ENCODE measurements around the gene ANO6.

The ANO6 gene

DNA sequence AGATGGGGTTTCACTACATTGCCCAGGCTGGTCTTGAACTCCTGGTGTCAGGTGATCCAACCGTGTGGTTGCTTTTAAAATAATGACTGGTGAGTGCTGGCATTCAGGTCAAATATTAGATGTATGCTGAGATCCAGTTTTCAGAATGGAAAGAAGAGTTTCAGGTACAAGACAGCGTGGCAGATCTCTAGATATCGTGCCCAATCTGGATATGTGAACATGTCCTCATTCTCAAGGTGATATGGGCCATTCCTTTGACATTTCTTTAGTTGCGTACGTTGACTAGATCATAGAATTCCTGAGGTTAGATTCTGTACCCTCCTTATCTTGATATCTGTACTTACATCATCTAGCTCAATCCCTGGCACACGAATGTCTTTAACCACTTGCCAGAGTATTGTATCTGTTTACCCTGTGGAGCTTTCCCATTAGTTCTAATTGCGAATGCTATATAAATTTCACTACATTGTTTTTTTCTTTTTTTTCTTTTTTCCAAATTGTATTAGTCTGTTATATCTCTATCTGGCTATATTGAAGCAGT lies 80.2 kb downstream of the ANO6 start:
- TF ChIP-seq, protein P1, sequence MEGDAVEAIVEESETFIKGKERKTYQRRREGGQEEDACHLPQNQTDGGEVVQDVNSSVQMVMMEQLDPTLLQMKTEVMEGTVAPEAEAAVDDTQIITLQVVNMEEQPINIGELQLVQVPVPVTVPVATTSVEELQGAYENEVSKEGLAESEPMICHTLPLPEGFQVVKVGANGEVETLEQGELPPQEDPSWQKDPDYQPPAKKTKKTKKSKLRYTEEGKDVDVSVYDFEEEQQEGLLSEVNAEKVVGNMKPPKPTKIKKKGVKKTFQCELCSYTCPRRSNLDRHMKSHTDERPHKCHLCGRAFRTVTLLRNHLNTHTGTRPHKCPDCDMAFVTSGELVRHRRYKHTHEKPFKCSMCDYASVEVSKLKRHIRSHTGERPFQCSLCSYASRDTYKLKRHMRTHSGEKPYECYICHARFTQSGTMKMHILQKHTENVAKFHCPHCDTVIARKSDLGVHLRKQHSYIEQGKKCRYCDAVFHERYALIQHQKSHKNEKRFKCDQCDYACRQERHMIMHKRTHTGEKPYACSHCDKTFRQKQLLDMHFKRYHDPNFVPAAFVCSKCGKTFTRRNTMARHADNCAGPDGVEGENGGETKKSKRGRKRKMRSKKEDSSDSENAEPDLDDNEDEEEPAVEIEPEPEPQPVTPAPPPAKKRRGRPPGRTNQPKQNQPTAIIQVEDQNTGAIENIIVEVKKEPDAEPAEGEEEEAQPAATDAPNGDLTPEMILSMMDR (IDR thresholded peaks at IDR 0.05; ENCODE audit: unreplicated experiment in 3 of 3), result no peak
- H3K27ac Mint-ChIP-seq, result no peak overlapping the region
- no peak overlapping the region for H3K4me3 Mint-ChIP-seq
- H3K9me3 Mint-ChIP-seq, result no peaks in the 10 kb centered on the region
- H3K27me3 Mint-ChIP-seq (ENCODE audit: low read depth), result no peaks in the 10 kb centered on the region
- H3K36me3 Mint-ChIP-seq (ENCODE audit: low read depth), result no peaks in the 10 kb centered on the region
- peaks cover 22% of the 10 kb centered on the region for H3K4me1 Mint-ChIP-seq

DNA sequence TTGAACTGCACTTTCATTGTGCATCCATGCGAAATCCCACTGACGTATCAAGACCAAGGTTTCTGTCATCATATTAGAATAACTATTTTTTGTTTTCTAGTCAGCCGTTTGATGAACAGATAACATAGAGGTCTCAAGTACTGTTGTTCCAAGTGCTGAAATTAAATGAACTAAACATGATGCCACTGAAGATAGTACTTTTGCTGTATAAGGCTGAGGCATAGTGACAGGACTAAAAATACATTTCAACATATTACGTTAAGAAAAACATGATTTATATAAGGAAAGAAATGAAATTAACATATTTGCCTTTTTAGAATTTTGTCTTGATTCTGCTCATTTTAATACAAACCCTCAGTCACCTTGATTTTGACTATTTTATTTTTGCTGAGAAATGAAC lies 82.2 kb downstream of the ANO6 start:
- H3K36me3 Mint-ChIP-seq (ENCODE audit: low read depth), result peaks cover 3% of the 10 kb centered on the region
- peak overlapping the region in 2 of 3 experiments; percentile 46 to 73 for H3K27ac Mint-ChIP-seq
- H3K4me1 Mint-ChIP-seq, result peaks cover 15% of the 10 kb centered on the region
- H3K4me3 Mint-ChIP-seq, result no peak overlapping the region
- no peaks in the 10 kb centered on the region for H3K27me3 Mint-ChIP-seq (ENCODE audit: low read depth)
- TF ChIP-seq, protein P1 (IDR thresholded peaks at IDR 0.05; ENCODE audit: unreplicated experiment in 3 of 3), result no peak
- H3K9me3 Mint-ChIP-seq, result no peaks in the 10 kb centered on the region

DNA sequence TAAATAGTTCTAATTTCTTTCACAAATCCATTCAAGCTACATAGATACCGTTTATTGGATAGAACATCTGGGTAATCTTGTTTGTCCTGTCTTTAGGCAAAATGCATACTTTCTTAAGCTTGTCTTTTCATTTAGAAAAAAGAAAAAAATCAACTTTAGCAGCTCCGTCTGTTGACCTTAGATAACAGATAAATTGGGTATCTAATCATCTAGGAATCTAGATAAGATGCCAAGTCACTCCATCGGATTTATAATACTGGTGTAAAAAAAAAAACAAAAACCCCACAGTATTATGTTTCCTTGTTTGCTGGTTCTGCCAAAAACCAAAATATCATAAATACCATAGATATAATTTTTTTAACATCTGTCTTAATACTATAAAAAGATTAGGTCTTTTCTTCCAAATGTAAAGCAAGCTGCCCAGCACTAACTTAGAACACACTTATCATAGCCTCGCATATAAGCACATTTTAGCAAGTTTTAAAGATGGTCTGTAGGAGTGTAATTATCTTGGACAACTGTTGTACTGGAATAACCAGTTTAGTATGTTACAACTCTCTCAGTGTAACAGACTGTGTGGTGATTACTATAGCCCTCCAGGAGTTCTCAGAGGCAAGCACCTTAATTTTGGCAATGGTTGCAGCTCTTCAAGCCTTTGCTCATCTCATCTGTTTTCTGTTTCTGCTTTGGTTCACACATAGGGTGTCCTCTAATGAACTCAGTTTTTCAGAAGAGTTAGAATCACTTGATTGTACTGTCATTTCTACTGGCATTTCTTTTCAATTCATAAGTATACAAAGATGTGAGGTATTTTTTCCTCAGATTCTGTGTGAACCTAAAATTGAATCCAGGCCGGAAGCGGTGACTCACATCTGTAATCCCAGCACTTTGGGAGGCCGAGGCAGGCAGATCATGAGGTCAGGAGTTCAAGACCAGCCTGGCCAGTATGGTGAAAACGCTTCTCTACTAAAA lies 83.1 kb downstream of the ANO6 start:
- H3K36me3 Mint-ChIP-seq (ENCODE audit: low read depth), result peaks cover 5% of the 10 kb centered on the region
- TF ChIP-seq, protein P1 (IDR thresholded peaks at IDR 0.05; ENCODE audit: unreplicated experiment in 3 of 3), result no peak
- no peaks in the 10 kb centered on the region for H3K9me3 Mint-ChIP-seq
- no peak overlapping the region for H3K4me3 Mint-ChIP-seq
- H3K27me3 Mint-ChIP-seq (ENCODE audit: low read depth), result no peaks in the 10 kb centered on the region
- H3K4me1 Mint-ChIP-seq, result peaks cover 17% of the 10 kb centered on the region
- H3K27ac Mint-ChIP-seq, result peak overlapping the region; percentile 10 to 76 (median 73)

DNA sequence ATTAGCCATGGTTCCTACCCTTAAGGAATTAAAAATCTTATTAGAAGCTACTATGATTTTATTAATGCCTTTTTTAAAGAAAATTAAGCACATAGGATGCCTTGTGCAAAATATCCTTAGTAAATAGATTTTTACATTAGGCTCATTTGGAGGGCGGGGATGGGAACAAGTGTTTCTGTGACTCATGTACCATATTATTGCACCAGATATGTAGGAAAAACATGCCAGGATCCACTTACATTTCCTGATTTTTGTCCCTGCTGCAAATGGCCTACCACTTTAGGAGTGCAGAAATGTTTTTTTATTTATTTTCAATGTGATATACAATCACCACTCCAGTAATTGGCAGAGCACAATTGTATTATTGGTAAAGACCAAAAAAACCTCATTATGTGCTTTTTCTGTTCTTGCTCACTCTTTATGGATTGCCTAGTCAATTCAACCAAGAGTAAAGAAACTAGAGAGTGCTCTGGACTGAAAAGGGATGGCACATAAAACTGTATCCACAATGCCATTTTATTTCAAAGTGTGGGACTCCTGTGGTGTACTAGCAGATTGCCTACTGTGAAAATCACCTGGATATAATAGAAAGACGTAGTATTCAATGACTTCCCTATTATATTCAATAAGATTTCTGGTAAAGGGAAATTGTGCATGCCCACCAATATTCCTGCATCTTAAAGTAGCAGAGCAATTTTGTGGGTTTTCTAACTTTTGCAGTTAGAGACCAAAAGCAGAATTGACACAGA lies 86.9 kb downstream of the ANO6 start:
- Mint-ChIP-seq H3K27me3 (ENCODE audit: low read depth) (no peaks in the 10 kb centered on the region), H3K4me3 (no peak overlapping the region), H3K4me1 (peaks cover 28% of the 10 kb centered on the region), H3K9me3 (no peaks in the 10 kb centered on the region), H3K27ac (no peak overlapping the region), H3K36me3 (ENCODE audit: low read depth) (peaks cover 12% of the 10 kb centered on the region)
- TF ChIP-seq, protein P1 (IDR thresholded peaks at IDR 0.05; ENCODE audit: unreplicated experiment in 3 of 3), result no peak

DNA sequence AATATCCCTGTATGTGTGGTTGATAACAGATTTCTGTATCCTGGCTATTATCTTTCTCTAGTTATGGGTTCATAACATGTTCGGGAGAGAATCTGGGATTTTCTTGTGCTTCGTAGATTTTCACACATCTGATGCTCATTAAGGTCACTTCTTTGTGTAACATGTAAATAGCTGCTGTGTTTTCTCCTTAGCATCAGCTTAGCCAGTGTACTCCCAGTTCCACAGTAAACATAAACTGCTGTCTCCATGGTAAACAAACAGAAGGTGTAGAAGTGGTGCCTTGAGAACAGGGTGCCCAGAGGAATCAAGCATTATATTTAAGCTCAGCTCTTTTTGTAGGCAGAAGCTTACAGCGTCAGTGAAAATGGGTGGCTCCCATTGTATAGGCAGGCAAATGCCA lies 88.0 kb downstream of the ANO6 start:
- Mint-ChIP-seq H3K4me3 (no peak overlapping the region), H3K27ac (peak overlapping the region in 2 of 3 experiments; percentile 34 to 53), H3K4me1 (peaks cover 18% of the 10 kb centered on the region), H3K9me3 (no peaks in the 10 kb centered on the region), H3K36me3 (ENCODE audit: low read depth) (peaks cover 12% of the 10 kb centered on the region), H3K27me3 (ENCODE audit: low read depth) (no peaks in the 10 kb centered on the region)
- TF ChIP-seq, protein P1 (IDR thresholded peaks at IDR 0.05; ENCODE audit: unreplicated experiment in 3 of 3), result no peak
